ENCODE measurements around the gene COX11. TPM values are rescaled to one million over a fixed set of nuclear protein-coding genes. Genes with fewer than 3 reads are reported as not detected.

The COX11 gene
- total and polyA plus RNA-seq, 12 donors = 18.9 to 64.6 (median 55.8) TPM

GRCh38 chr17:54985476-54985875 lies 17.0 kb upstream of the COX11 start:
- intact Hi-C loops (cut with DNase I) = loop anchor here in 1 of 10 donors (10.0 kb wide), 1 partner anchor 529 kb away; the partner anchor contains the start of gene SMIM36
- no peak for TF ChIP-seq CTCF (IDR thresholded peaks at IDR 0.05)
- no peaks in the 10 kb centered on the region for H3K27me3 ChIP-seq
- H3K4me3 ChIP-seq = no peak overlapping the region
- H3K9me3 ChIP-seq = peaks cover 0 to 6% (median 3%) of the 10 kb centered on the region in 11 donors
- 87 to 94% methylated on average over 1 of the region's 1 CpG for WGBS, 2 donors
- no peak overlapping the region for H3K27ac ChIP-seq
- peaks cover 0 to 24% (median 0%) of the 10 kb centered on the region in 9 donors for H3K36me3 ChIP-seq
- ATAC-seq (no peak), DNase-seq (no peak)
- H3K4me1 ChIP-seq = peaks cover 0 to 6% (median 0%) of the 10 kb centered on the region in 9 donors

- intact Hi-C loops (cut with DNase I) = loop anchor here in 1 of 10 donors (10.0 kb wide), 1 partner anchor 532 kb away; the partner anchor contains the start of gene SMIM36
- no peak for TF ChIP-seq CTCF (IDR thresholded peaks at IDR 0.05)
- no peak overlapping the region for H3K27ac ChIP-seq
Observed at GRCh38 chr17:54983260-54983659, 14.8 kb upstream of the COX11 start.

GRCh38 chr17:54982399-54982798 lies 13.9 kb upstream of the COX11 start:
- Histone ChIP-seq H3K9me3 (peaks cover 0 to 17% (median 5%) of the 10 kb centered on the region in 11 donors), H3K4me1 (peaks cover 0 to 6% (median 0%) of the 10 kb centered on the region in 9 donors), H3K36me3 (peaks cover 0 to 16% (median 0%) of the 10 kb centered on the region in 9 donors), H3K27ac (no peak overlapping the region), H3K27me3 (no peaks in the 10 kb centered on the region), H3K4me3 (no peak overlapping the region)
- no peak for DNase-seq
- no peak for TF ChIP-seq CTCF (IDR thresholded peaks at IDR 0.05)
- ATAC-seq = no peak
- intact Hi-C loops (cut with DNase I) = loop anchor here in 1 of 10 donors (10.0 kb wide), 1 partner anchor 532 kb away; the partner anchor contains the start of gene SMIM36

More at GRCh38 chr17:54983260-54983659, 14.8 kb upstream of the COX11 start:
- H3K4me1 ChIP-seq = peaks cover 0 to 6% (median 0%) of the 10 kb centered on the region in 9 donors
- no peak overlapping the region for H3K4me3 ChIP-seq
- peaks cover 0 to 17% (median 5%) of the 10 kb centered on the region in 11 donors for H3K9me3 ChIP-seq
- peaks cover 0 to 24% (median 0%) of the 10 kb centered on the region in 9 donors for H3K36me3 ChIP-seq
- no peak for ATAC-seq
- no peaks in the 10 kb centered on the region for H3K27me3 ChIP-seq
- no peak for DNase-seq

GRCh38 chr17:54980375-54980774 lies 11.9 kb upstream of the COX11 start:
- Histone ChIP-seq H3K27ac (no peak overlapping the region), H3K27me3 (no peaks in the 10 kb centered on the region), H3K4me1 (peaks cover 0 to 6% (median 0%) of the 10 kb centered on the region in 9 donors), H3K9me3 (peaks cover 0 to 17% (median 5%) of the 10 kb centered on the region in 11 donors), H3K36me3 (no peaks in the 10 kb centered on the region), H3K4me3 (no peak overlapping the region)
- intact Hi-C loops (cut with DNase I) = loop anchor here in 1 of 10 donors (10.0 kb wide), 1 partner anchor 534 kb away; the partner anchor contains the start of gene SMIM36
- TF ChIP-seq CTCF (IDR thresholded peaks at IDR 0.05) = no peak
- WGBS, 2 donors = 68 to 96% methylated on average over 3 of the region's 3 CpGs
- ATAC-seq = no peak
- DNase-seq = no peak

All from heart right ventricle (tissue), 16 donors.